Upper lobe of left lung (tissue), 4 donors: Measurements from ENCODE around the gene NLRP6.
A peak's percentile ranks its signal among the peaks of the same experiment; 100 is the strongest.

Experiments
- CTCF ChIP-seq, 6 experiments: fragments of 450-650 bp in 4 of 6; fragments of 200-600 bp in 2 of 6; sonication (generic) in 2 of 6; IDR thresholded peaks; one replicate each; pipeline ENCODE4 v1.5.1; 2016 to 2019; ENCODE audit warnings: antibody characterized with exemption in 6 of 6
- POLR2A ChIP-seq, 4 donors: fragments of 450-650 bp; IDR thresholded peaks; one replicate each; pipeline ENCODE4 v1.5.1; 2016 to 2017; ENCODE audit warnings: antibody characterized with exemption in 4 of 4, mild to moderate bottlenecking in 2 of 4

GRCh38 chr11:269146-269890 is 8.9 kb upstream of the NLRP6 start:
- TF ChIP-seq CTCF (IDR thresholded peaks at IDR 0.05) (peak in 5 of 6 experiments; percentile 23 to 74 (median 49)), POLR2A (IDR thresholded peaks at IDR 0.05) (peak in 1 of 4 donors; percentile 47)
